Endothelial cell (in vitro differentiated cells): ENCODE data around the gene RCBTB1. TPM values are rescaled to one million over a fixed set of nuclear protein-coding genes. Genes with fewer than 3 reads are reported as not detected.

Source experiments
- DNase-seq: peaks from one replicate; pipeline ENCODE4 v3.0.0; 2021; ENCODE audit warnings: low spot score
- H3K27ac Mint-ChIP-seq: one replicate; pipeline ENCODE4 v1.8.0; 2021; ENCODE audit warnings: mixed read lengths, inconsistent platforms; ENCODE audit not compliant: unreplicated experiment
- H3K27me3 Mint-ChIP-seq: one replicate; pipeline ENCODE4 v1.8.0; 2021; ENCODE audit warnings: mild to moderate bottlenecking, moderate library complexity, mixed read lengths, inconsistent platforms; ENCODE audit not compliant: unreplicated experiment
- H3K36me3 Mint-ChIP-seq: one replicate; pipeline ENCODE4 v1.8.0; 2021; ENCODE audit warnings: mild to moderate bottlenecking, low read depth, mixed read lengths, inconsistent platforms; ENCODE audit not compliant: unreplicated experiment
- H3K4me1 Mint-ChIP-seq: one replicate; pipeline ENCODE4 v1.8.0; 2021; ENCODE audit warnings: mild to moderate bottlenecking, mixed read lengths, inconsistent platforms; ENCODE audit not compliant: unreplicated experiment
- H3K4me3 Mint-ChIP-seq: one replicate; pipeline ENCODE4 v1.8.0; 2021; ENCODE audit warnings: mild to moderate bottlenecking, mixed read lengths, inconsistent platforms; ENCODE audit not compliant: unreplicated experiment
- H3K9me3 Mint-ChIP-seq: one replicate; pipeline ENCODE4 v1.8.0; 2021; ENCODE audit warnings: mixed read lengths, inconsistent platforms; ENCODE audit not compliant: unreplicated experiment
- CTCF ChIP-seq: fragments of 200-600 bp; sonication (generic); IDR thresholded peaks from one replicate; pipeline ENCODE4 v1.5.0; 2021; ENCODE audit warnings: antibody characterized with exemption; ENCODE audit not compliant: unreplicated experiment
- total RNA-seq: library from RNA; stranded (reverse); fragmentation: NEBNext Ultra II Directional; extraction: Animal tissue kit (Norgen Biotek cat#: 25700); gene quantifications from one replicate; pipeline ENCODE4 v1.2.1, GENCODE V29; 2021; ENCODE audit not compliant: unreplicated experiment

The RCBTB1 gene
- total RNA-seq, 1 donor from 2014 or later, result 41.2 TPM

- Mint-ChIP-seq H3K27me3 (peaks cover 2% of the 10 kb centered on the region), H3K36me3 (peaks cover 19% of the 10 kb centered on the region), H3K4me1 (no peaks in the 10 kb centered on the region), H3K27ac (no peak overlapping the region), H3K9me3 (no peaks in the 10 kb centered on the region), H3K4me3 (no peak overlapping the region)
- TF ChIP-seq CTCF, result peak; percentile 36
- DNase-seq, result peak; percentile 17
These were observed 67.9 kb downstream of the RCBTB1 start for GRCh38 chr13:49517461-49517860.

- Mint-ChIP-seq H3K4me1 (no peaks in the 10 kb centered on the region), H3K36me3 (peaks cover 19% of the 10 kb centered on the region), H3K27me3 (peaks cover 2% of the 10 kb centered on the region), H3K9me3 (no peaks in the 10 kb centered on the region), H3K27ac (no peak overlapping the region), H3K4me3 (no peak overlapping the region)
- no peak for TF ChIP-seq CTCF
- no peak for DNase-seq
These were observed 68.9 kb downstream of the RCBTB1 start for GRCh38 chr13:49516467-49516866.

- Mint-ChIP-seq H3K27me3 (peaks cover 2% of the 10 kb centered on the region), H3K4me1 (no peaks in the 10 kb centered on the region), H3K36me3 (peaks cover 17% of the 10 kb centered on the region), H3K27ac (no peak overlapping the region), H3K9me3 (no peaks in the 10 kb centered on the region), H3K4me3 (no peak overlapping the region)
- DNase-seq, result no peak
- TF ChIP-seq CTCF, result no peak
These were observed 72.8 kb downstream of the RCBTB1 start for GRCh38 chr13:49512578-49512977.

GRCh38 chr13:49503951-49504350 is 81.4 kb downstream of the RCBTB1 start:
- H3K36me3 Mint-ChIP-seq, result peaks cover 2% of the 10 kb centered on the region
- TF ChIP-seq CTCF, result no peak

GRCh38 chr13:49502954-49503353 is 82.4 kb downstream of the RCBTB1 start:
- Mint-ChIP-seq H3K36me3 (peaks cover 2% of the 10 kb centered on the region), H3K27me3 (peaks cover 3% of the 10 kb centered on the region), H3K27ac (peak overlapping the region; percentile 64), H3K9me3 (no peaks in the 10 kb centered on the region), H3K4me3 (no peak overlapping the region), H3K4me1 (peaks cover 5% of the 10 kb centered on the region)
- no peak for DNase-seq
- no peak for TF ChIP-seq CTCF

More at GRCh38 chr13:49503951-49504350, 81.4 kb downstream of the RCBTB1 start:
- Mint-ChIP-seq H3K4me1 (peaks cover 5% of the 10 kb centered on the region), H3K27me3 (peaks cover 3% of the 10 kb centered on the region), H3K9me3 (no peaks in the 10 kb centered on the region), H3K27ac (no peak overlapping the region), H3K4me3 (no peak overlapping the region)
- no peak for DNase-seq
